Skeletal muscle satellite cell (primary cell): ENCODE measurements around the gene ANTKMT. TPM values are rescaled to one million over a fixed set of nuclear protein-coding genes. Genes with fewer than 3 reads are reported as not detected.
A peak's percentile ranks its signal among the peaks of the same experiment; 100 is the strongest.

Experiments
- H3K27me3 ChIP-seq: 2 replicates; pipeline ENCODE4 v1.7.0; 2013; ENCODE audit warnings: low read length; ENCODE audit not compliant: control insufficient read depth, insufficient read depth
- H3K36me3 ChIP-seq: 2 replicates; pipeline ENCODE4 v1.7.0; 2013; ENCODE audit warnings: mild to moderate bottlenecking, control low read depth, low read length; ENCODE audit not compliant: insufficient read depth
- H3K4me1 ChIP-seq: 2 replicates; pipeline ENCODE4 v1.7.0; 2013; ENCODE audit warnings: low read length; ENCODE audit not compliant: control insufficient read depth, insufficient read depth
- H3K4me2 ChIP-seq: 2 replicates; pipeline ENCODE4 v1.7.0; 2013; ENCODE audit warnings: mild to moderate bottlenecking, low read length
- H3K4me3 ChIP-seq: 2 replicates; pipeline ENCODE4 v1.7.0; 2013; ENCODE audit warnings: low read length
- H3K9ac ChIP-seq: 2 replicates; pipeline ENCODE4 v1.7.0; 2013; ENCODE audit warnings: mild to moderate bottlenecking, low read depth, low read length, moderate library complexity
- H3K9me3 ChIP-seq: replicated peaks from 2 replicates; pipeline ENCODE4 v1.7.0; 2013; ENCODE audit warnings: mild to moderate bottlenecking, control low read depth, low read length
- total RNA-seq: library from RNA; depleted of rRNA; stranded (reverse); fragments of >200 nt; gene quantifications from 2 replicates; pipeline ENCODE4 v1.2.3, GENCODE V29; 2012; rRNA removed

Gene ANTKMT
- 22.1 and 33.9 TPM in 2 replicates for total RNA-seq

DNA sequence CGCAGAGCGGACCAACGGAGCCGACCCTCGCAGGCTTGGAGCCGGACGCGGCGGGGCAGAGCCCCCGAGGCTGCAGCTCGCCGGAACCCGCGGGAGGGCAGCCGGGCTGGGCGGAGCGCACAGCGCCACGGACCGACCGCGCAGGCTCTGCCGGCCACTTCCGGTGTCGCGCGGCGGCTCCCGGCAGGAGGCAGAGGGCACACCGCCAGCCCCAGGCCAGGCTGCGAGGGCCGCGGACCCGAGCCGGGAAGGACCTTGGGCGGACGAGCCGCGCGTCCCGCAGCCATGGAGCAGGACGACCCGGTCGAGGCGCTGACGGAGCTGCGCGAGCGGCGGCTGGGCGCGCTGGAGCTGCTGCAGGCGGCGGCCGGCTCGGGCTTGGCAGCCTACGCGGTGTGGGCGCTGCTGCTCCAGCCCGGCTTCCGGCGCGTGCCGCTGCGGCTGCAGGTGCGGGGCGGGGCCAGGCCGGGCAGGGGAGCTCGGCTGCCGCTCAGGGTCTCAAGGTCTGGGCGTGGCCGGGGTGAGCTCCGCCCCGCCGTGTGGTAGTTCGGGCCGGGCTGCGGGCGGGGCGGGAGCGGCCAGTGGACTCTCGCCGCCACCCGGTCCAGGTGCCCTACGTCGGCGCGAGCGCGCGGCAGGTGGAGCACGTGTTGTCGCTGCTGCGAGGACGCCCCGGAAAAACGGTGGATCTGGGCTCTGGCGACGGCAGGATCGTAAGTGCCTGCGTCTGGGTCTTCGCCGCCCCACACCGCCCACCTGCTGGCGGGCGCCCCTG, at the start of gene ANTKMT:
Gene ANTKMT, plus strand, starts transcription at position 157 of the 775 bp plus-strand sequence. Its CDS starts 129 bp downstream, at position 286.
- peak within 1 kb of the TSS; percentile 98 for H3K4me2 ChIP-seq
- H3K27me3 ChIP-seq, result no peaks in the 10 kb centered on the region
- no peaks in the 10 kb centered on the region for H3K36me3 ChIP-seq
- H3K4me3 ChIP-seq, result peak within 1 kb of the TSS; percentile 100
- H3K9me3 ChIP-seq, result no peaks in the 10 kb centered on the region
- peak within 1 kb of the TSS; percentile 86 for H3K9ac ChIP-seq
- H3K4me1 ChIP-seq, result peaks cover 26% of the 10 kb centered on the region

GRCh38 chr16:671353-672131, 49.4 kb upstream of the ANTKMT start:
- Histone ChIP-seq H3K36me3 (peaks cover 41% of the 10 kb centered on the region), H3K4me1 (peaks cover 15% of the 10 kb centered on the region), H3K4me3 (no peak overlapping the region)

DNA sequence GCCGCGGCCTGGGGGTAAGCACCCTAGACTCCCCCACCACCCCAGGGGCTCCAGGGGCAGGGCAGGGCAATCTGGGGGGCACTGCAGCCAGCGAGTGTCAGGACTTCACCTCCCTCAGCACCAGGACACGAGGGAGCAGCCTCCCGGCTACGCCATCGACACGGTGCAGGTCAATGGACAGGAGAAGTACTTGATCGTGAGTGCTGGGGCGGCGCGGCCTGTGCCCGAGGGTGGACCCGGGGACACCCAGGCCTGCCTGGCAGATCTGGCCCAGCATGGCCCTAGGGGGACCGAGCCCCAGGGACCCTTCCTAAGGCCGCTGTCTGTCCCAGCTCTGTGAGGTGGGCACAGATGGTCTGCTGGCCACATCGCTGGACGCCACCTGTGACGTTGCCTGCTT, 48.6 kb upstream of the ANTKMT start:
- Histone ChIP-seq H3K27me3 (no peaks in the 10 kb centered on the region), H3K9ac (no peak overlapping the region), H3K4me1 (peaks cover 15% of the 10 kb centered on the region), H3K4me2 (no peak overlapping the region), H3K4me3 (no peak overlapping the region), H3K9me3 (no peaks in the 10 kb centered on the region), H3K36me3 (peaks cover 41% of the 10 kb centered on the region)

More at GRCh38 chr16:671353-672131, 49.4 kb upstream of the ANTKMT start:
- H3K9ac ChIP-seq, result no peak overlapping the region
- no peaks in the 10 kb centered on the region for H3K27me3 ChIP-seq
- no peaks in the 10 kb centered on the region for H3K9me3 ChIP-seq
- H3K4me2 ChIP-seq, result no peak overlapping the region

GRCh38 chr16:672851-673250, 48.1 kb upstream of the ANTKMT start:
- Histone ChIP-seq H3K4me1 (peaks cover 12% of the 10 kb centered on the region), H3K27me3 (no peaks in the 10 kb centered on the region), H3K36me3 (peaks cover 41% of the 10 kb centered on the region), H3K9ac (no peak overlapping the region), H3K4me3 (no peak overlapping the region), H3K9me3 (no peaks in the 10 kb centered on the region), H3K4me2 (no peak overlapping the region)

- Histone ChIP-seq H3K27me3 (no peaks in the 10 kb centered on the region), H3K4me2 (no peak overlapping the region), H3K36me3 (peaks cover 41% of the 10 kb centered on the region), H3K9me3 (no peaks in the 10 kb centered on the region), H3K4me3 (no peak overlapping the region), H3K4me1 (peaks cover 12% of the 10 kb centered on the region), H3K9ac (no peak overlapping the region)
Observed at GRCh38 chr16:673399-673991, 47.5 kb upstream of the ANTKMT start.

GRCh38 chr16:674214-674881, 46.6 kb upstream of the ANTKMT start:
- Histone ChIP-seq H3K4me1 (peaks cover 6% of the 10 kb centered on the region), H3K9ac (no peak overlapping the region), H3K27me3 (no peaks in the 10 kb centered on the region), H3K9me3 (no peaks in the 10 kb centered on the region), H3K4me3 (no peak overlapping the region), H3K36me3 (peaks cover 39% of the 10 kb centered on the region), H3K4me2 (no peak overlapping the region)

DNA sequence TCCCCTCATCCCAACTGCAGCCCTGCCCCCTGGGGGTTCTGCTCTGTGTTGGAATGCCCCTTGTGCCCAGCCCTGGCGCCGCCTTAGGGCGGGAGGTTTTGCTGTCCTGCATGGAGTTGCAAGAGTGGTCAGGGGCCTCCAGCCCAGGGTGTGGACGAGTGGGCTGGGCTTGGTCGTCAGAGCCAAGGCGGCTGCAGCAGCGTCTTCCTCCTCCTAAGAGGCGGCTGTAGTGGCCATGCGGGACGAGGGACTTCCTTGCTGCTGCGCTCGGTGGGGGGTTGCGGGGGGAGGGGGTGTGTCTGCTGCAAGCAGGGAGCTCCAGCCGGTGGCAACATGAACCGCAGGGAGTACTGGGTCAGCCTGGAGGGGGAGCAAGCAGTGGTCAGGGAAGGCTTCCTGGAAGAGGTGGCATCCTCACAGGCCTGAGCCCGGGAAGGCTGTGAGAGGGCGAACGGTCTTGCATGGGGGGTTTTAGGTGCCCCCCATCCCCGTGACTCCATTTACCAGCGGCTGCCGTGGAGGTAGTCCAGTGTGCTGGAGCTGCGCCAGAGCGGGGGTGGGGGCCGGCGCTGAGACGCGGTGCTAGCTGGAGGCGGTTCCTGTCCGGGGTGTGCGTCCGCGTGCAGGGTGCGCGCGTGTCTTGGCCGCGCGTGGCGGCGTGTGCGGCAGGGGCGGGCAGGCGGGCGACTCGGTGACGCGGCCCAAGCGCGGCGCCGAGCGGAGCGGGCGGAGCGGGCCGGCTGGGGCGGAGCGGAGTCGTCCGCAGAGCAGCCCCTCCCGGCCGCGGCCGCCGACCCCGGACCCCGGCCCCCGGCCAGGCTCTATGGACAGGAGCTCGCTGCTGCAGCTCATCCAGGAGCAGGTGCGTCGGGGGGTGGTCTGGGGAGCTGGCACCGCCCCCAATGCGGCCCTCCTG, 45.7 kb upstream of the ANTKMT start, which contains the start of gene RHBDL1:
Gene RHBDL1, plus strand, starts transcription at position 704 of the 916 bp plus-strand sequence. Its CDS starts 120 bp downstream, at position 824.
- H3K9me3 ChIP-seq, result no peaks in the 10 kb centered on the region
- H3K4me1 ChIP-seq, result peaks cover 7% of the 10 kb centered on the region
- no peak within 1 kb of the TSS for H3K9ac ChIP-seq
- no peaks in the 10 kb centered on the region for H3K27me3 ChIP-seq
- H3K36me3 ChIP-seq, result peaks cover 30% of the 10 kb centered on the region
- H3K4me2 ChIP-seq, result peak within 1 kb of the TSS; percentile 76
- peak within 1 kb of the TSS; percentile 59 for H3K4me3 ChIP-seq

GRCh38 chr16:675884-676564, 44.9 kb upstream of the ANTKMT start:
- no peaks in the 10 kb centered on the region for H3K27me3 ChIP-seq
- peaks cover 8% of the 10 kb centered on the region for H3K4me1 ChIP-seq
- peaks cover 24% of the 10 kb centered on the region for H3K36me3 ChIP-seq
- peak overlapping the region; percentile 45 for H3K4me3 ChIP-seq
- no peaks in the 10 kb centered on the region for H3K9me3 ChIP-seq
- H3K9ac ChIP-seq, result no peak overlapping the region
- H3K4me2 ChIP-seq, result peak overlapping the region; percentile 76

DNA sequence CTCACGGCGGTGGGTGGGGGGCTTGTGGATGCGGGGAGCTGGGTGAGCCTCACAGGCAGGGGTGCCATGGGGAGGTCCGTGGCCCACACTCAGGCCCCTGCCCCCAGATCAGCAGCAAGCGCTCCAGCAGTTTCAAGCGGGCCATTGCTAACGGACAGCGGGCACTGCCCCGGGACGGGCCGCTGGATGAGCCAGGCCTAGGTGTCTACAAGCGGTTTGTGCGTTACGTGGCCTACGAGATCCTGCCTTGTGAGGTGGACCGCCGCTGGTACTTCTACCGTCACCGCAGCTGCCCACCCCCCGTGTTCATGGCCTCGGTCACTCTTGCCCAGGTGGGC, 44.4 kb upstream of the ANTKMT start:
- no peak overlapping the region for H3K4me3 ChIP-seq
- no peaks in the 10 kb centered on the region for H3K27me3 ChIP-seq
- H3K4me2 ChIP-seq, result no peak overlapping the region
- peaks cover 13% of the 10 kb centered on the region for H3K4me1 ChIP-seq
- peaks cover 24% of the 10 kb centered on the region for H3K36me3 ChIP-seq
- no peaks in the 10 kb centered on the region for H3K9me3 ChIP-seq
- no peak overlapping the region for H3K9ac ChIP-seq

DNA sequence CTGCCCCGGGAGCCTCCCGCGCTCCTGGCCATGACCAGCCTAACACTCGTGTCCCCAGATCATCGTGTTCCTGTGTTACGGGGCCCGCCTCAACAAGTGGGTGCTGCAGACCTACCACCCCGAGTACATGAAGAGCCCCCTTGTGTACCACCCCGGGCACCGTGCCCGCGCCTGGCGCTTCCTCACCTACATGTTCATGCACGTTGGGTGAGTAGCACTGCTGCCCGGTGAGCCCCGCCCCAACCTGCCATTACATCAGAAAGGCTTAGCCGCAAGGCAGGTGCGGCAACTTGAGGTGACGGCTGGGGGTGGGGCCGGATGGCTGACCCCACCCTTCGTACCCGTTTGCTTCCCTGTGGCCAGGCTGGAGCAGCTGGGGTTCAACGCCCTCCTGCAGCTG, 44.0 kb upstream of the ANTKMT start:
- no peaks in the 10 kb centered on the region for H3K27me3 ChIP-seq
- peaks cover 28% of the 10 kb centered on the region for H3K36me3 ChIP-seq
- H3K9me3 ChIP-seq, result no peaks in the 10 kb centered on the region
- no peak overlapping the region for H3K9ac ChIP-seq
- no peak overlapping the region for H3K4me2 ChIP-seq
- no peak overlapping the region for H3K4me3 ChIP-seq
- H3K4me1 ChIP-seq, result peaks cover 16% of the 10 kb centered on the region
